NCI-H510A treated with DMSO at 0.1 percent for 48 hours (cell line): Measurements from ENCODE around the gene NAB2.

Experiments used
- DNase-seq: peaks from one replicate; lab custom pipeline; 2025; lab: John Stamatoyannopoulos, UW

NAB2 gene

GRCh38 chr12:57094208-57095160 lies 5.6 kb downstream of the NAB2 start:
- no peak for DNase-seq

- no peak for DNase-seq
Observed at GRCh38 chr12:57095440-57095839, 6.5 kb downstream of the NAB2 start.

DNA sequence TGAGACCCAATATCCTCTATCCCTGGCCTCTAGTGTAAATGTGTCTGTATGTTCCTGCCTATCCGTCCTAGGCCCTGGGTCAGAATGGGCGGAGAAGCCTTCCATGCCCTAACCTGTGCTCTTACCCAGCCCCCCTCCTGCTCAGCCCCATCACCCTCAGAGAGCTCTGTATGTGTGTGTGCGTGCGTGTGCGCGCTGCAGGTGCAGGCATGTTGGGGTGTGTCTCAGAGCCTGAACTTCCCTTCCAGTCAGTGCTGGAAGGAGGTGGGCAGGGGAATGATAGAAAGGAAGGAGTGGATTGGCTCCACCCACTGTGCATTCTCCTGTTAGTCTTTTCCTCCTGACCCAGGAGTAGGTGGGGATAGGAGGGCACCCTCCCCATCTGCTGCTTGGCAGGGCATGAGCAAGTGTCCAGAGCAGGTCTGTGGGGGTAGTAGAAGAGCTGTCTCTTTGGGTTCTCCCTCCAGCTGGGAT lies 7.2 kb downstream of the NAB2 start:
- DNase-seq, result peak; percentile 90

- no peak for DNase-seq
Observed at GRCh38 chr12:57096748-57097553, 8.0 kb downstream of the NAB2 start.

- no peak for DNase-seq
Observed at GRCh38 chr12:57097554-57097835, 8.6 kb downstream of the NAB2 start.

DNA sequence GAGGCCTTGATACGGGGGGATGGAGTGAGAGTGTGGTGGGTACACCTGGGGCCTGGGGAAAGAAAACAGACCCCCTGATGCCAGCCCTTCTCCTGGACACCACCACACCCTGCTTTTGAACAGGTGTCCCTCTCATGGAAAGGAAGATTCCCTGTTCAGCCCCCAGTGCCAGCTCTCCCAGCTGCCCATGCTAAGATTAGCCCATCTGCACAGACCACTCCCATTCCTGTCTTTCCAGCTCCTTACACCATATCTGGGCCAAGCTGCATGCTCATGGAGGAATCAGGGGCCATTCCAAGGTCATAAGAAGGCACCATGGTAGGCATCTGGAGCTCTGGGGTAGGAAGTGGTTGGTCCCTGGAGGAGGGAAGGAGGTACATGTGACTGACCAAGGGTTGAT lies 9.6 kb downstream of the NAB2 start:
- DNase-seq, result no peak

- DNase-seq, result no peak
Observed at GRCh38 chr12:57099047-57099714, 10.3 kb downstream of the NAB2 start.

DNA sequence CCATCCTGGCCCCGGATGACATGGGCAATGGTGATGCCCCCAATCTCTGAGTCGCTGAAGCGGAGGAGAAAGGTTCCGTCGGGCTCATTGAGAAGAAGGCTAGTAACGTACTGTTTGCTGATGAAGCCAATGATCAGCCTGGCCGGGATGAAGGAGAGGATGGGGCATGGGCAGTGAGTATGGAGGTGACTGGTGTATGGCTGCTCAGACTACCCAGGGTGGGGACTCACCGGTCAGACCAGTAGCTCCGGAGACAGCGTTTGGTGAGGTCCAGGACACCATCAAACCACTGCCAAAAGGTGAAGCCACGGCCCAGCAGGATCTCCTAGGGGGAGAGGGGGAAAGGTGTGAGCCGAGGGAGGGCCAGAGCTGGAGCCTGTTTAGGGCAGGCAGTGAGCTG lies 10.9 kb downstream of the NAB2 start:
- DNase-seq, result no peak

DNA sequence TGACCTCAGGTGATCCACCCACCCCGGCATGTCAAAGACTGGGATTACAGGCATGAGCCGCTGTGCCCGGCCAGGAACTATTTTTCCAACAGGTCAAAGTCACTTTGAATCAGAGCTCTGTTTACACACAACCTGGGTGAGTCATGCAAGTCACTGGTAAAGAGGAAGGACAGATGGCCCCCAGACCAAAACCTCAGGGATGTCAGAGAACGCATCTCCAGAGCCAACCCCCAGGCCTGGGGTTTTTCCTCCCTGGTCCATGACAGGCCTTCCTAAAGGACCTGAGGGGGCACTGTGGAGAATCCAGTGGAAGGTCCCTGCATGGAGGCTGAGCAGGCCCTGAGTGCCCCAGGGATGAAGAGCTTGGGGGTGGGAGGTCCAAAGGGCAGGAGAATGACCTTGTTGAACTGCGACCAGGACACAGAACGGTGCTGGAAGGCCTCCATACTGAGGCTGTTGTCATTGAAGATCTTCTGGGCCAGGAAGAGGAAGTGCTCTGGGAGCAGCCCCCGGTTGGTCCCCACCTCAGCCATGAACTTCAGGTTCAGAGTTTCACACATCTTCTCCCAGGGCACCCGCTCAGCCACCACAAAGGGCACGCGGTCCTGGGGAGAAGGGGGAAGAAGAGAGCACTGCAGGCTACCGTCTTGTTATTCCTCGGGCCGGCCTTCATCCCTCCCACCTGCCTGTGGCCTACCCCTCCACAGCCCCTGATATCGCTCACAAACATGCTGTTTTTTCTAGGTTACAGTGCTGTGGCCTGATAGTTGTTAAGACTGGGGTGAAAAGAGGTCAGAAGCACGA lies 13.2 kb downstream of the NAB2 start:
- DNase-seq, result no peak

GRCh38 chr12:57103856-57104255 lies 14.9 kb downstream of the NAB2 start:
- DNase-seq, result no peak

DNA sequence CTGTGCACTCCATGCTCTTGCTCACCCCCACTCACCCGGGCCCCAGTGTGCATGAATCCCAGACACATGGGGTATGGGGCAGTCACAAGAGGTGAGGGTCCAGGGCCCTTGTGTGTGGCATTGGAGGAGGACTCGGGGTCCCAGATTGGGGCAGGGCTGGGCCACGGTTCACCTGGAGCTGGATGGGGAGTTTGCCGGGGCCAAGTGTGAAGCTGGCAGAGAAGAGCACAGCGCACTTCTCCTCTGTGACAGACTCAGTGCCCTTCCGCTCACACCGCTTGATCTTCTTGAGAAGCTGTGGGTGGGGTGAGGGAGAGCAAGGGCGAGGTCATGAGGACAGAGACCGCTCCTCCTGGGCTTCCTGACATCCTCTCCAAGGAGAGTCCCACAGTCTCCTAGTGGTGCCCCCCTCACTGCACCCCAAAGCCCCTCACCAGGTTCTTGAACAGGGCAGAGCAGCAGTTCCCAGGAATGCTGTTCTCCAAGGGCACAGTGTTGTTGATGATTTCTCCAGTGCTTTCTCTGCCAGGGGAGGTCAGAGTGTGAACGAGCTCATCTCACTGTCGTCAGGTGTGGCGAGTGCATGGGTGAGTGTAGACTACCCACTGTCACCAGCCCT lies 15.5 kb downstream of the NAB2 start:
- no peak for DNase-seq

GRCh38 chr12:57105011-57105753 lies 16.3 kb downstream of the NAB2 start:
- no peak for DNase-seq

GRCh38 chr12:57106021-57106708 lies 17.3 kb downstream of the NAB2 start:
- DNase-seq, result no peak

GRCh38 chr12:57107456-57108155 lies 18.7 kb downstream of the NAB2 start:
- DNase-seq, result no peak

- DNase-seq, result no peak
Observed at GRCh38 chr12:57109207-57110103, 20.5 kb downstream of the NAB2 start.

DNA sequence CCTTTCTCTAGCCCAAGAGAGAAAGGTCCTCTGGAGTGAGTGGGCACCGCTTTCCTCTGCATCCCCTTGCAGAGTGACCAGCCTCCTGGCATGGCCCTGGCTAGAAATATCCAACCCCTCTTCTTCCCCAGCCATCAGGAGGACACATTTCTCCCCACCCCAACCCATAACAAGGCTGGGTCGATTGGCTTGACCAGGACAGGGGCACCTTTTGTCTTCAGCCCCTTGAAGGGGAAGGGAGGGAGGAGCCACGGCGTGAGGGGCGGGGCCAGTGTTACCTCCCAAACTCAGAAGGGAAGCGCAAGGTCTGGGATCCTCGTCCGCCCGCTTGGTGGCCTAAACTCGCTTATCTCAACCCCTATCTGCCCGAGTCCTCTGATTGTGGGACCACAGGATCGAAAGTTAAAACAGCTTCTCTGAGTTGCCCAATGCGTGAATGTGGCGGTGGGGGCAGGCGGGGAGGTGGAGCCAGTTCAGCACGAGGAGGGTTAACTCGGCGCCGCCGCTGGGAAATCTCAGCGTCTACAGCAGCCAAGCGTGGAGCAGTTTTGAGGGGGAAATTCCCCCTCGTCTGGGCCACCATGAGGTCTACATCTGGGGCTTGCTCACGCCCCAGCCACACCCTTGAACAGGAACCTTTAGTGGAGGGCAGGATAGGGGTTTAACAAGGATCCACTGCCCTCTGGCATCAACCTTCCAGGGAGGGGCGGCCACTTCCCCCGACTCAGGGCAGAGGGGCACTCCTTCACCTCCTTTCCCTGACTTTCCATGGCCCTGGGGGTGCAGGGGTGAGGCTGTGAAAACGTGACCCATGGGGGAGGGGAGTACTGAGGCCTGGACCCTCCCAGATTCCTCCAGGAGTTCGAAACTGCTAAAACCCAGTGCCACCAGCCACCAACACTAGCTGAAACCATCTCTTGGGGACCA lies 21.5 kb downstream of the NAB2 start:
- DNase-seq, result peak; percentile 59
